OCI-M1 (cell line): ENCODE data around the gene GOPC.

ENCODE experiments used
- DNase-seq: peaks from one replicate; lab custom pipeline; 2025; lab: John Stamatoyannopoulos, UW

GOPC gene

DNA sequence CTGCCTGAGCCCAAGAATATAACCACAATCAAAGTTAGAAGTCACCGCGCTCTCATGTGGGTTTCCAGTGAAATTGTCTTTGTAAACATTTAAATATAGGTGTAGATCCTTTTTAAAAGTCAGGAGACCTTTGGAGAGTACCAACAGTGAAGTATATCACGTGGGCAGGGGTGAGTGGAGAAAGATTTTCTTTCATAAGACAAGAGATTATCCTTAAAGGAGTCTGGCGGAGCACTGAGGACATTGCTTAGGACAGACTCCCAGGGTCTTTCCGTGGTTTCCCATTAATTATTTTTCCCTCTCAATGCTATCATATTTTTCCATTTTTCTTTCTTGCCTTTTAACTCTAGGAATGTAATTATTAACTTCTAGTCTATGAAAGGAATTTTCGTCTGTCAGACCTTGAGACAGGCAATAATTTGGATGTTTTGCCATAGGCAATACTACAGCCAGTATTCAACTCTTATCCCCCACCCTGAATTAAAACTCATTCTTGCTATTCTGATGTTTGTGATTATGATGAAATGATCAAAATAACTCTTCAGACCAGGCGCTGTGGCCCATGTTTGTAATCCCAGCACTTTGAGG lies 88.4 kb downstream of the GOPC start:
- no peak for DNase-seq

DNA sequence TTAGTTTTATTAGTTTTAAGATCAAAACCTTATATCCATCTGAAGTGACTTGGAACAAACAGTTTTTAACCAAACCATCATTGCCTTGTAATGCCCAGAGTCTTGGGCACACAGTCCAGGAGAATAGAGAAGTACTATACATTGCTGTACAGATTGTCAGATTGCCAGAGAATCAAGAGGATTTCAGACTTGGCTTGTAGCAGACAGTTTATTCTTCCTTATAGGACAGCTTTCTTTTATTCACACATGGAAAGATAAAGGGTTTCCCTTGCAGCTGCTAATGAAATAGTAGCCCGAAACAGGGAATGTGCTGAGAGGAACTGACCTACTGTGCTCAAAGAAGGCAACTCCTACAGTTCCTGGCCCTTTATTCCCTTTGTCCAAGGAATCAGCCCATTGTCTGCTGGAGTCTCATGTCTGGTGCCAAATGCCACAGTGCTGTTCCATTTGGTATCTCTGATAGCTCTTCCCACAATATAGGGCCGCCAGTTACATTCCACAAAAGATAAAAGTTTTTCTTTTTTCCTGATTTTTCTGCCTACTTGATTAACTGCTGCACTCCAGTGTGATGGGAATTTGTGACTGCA lies 89.2 kb downstream of the GOPC start:
- DNase-seq = no peak

DNA sequence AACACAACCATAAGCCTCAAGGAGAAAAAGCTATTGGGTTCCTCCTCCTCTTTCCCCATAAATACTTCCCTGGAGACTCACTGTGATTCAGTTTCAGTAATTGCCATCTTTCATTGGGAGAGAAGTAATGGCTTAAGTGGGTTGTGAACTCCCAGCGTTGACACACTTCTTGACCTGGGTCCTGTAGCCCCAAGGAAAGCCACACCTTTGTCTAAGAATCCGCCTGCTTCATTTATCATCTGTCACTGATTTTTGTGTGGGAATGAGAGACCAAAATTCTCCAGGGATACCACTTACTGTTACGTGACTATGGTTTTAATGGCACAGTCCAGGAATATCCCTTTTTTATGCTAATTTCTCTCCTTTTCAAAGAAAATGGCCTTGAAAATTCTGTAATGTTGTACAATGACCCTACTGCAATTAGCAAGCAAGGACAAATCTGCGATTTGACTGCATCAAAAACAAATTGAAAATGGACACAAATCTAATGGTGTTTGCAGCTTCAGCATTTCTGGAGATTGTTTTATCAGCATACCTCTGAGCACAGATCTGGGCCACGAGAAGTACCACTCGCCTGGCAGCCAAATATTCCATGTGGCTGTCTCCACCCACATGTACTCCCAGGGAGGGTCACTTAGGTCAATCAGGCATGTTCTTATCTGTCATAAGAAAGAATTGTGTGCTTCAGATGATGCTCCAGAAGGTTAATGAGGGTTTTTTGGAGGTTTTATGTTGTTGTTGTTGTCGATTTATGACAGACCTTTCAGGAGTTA lies 90.1 kb downstream of the GOPC start:
- DNase-seq = no peak
